OCI-LY7 (cell line): ENCODE data around the gene NFATC2IP.

Experiments used
- EZH2phosphoT487 ChIP-seq: fragments of 200-600 bp; sonication (generic); IDR thresholded peaks from 2 replicates; pipeline ENCODE4 v1.6.1; 2018; ENCODE audit warnings: low read depth, borderline replicate concordance, mild to moderate bottlenecking, mixed run types, antibody characterized with exemption, low read length, moderate library complexity, mixed read lengths
- TF ChIP-seq, protein P1 (sequence below): fragments of 200-600 bp; sonication (generic); conservative IDR thresholded peaks from 2 replicates; pipeline ENCODE4 v1.5.1; 2014; ENCODE audit warnings: mild to moderate bottlenecking, antibody characterized with exemption, low read length, moderate library complexity, mixed read lengths

DNA sequence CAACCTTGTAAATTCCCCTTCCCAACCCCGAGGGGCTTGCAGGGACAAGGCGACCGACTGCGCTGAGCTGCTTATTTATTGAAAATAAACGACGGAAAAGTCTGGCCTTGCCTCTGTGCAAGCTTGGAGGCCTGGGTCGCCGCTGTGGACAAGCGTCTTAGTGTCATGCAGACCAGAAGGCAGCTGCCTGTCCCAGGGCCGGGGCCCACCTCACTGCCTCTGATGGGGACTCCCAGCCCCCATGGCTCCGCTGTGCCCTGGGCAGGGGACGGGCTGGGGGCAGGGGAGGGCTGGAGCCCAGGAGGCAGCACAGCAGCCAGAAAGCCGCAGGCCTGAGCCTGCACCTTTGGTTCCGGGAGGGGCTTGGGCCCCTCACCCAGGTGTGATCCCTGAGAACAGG lies 46.4 kb upstream of the NFATC2IP start:
- TF ChIP-seq, protein P1, sequence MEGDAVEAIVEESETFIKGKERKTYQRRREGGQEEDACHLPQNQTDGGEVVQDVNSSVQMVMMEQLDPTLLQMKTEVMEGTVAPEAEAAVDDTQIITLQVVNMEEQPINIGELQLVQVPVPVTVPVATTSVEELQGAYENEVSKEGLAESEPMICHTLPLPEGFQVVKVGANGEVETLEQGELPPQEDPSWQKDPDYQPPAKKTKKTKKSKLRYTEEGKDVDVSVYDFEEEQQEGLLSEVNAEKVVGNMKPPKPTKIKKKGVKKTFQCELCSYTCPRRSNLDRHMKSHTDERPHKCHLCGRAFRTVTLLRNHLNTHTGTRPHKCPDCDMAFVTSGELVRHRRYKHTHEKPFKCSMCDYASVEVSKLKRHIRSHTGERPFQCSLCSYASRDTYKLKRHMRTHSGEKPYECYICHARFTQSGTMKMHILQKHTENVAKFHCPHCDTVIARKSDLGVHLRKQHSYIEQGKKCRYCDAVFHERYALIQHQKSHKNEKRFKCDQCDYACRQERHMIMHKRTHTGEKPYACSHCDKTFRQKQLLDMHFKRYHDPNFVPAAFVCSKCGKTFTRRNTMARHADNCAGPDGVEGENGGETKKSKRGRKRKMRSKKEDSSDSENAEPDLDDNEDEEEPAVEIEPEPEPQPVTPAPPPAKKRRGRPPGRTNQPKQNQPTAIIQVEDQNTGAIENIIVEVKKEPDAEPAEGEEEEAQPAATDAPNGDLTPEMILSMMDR, result no peak
- no peak for TF ChIP-seq EZH2phosphoT487
